Uterus (tissue), 4 donors: Measurements from ENCODE around the gene GGA3. TPM values are rescaled to one million over a fixed set of nuclear protein-coding genes. Genes with fewer than 3 reads are reported as not detected.

Source experiments
- DNase-seq, 2 donors: peaks; one replicate each; pipeline ENCODE4 v3.0.0-alpha.2; 2019 to 2020
- H3K27ac ChIP-seq, 2 donors: fragments of 200-600 bp; sonication (generic); 1 replicate in 1 of 2; 2 replicates in 1 of 2; pipeline ENCODE4 v1.5.1; 2016 to 2018
- H3K27me3 ChIP-seq, 2 donors: fragments of 200-600 bp; sonication (generic); one replicate each; pipeline ENCODE4 v1.5.1; 2018 to 2019; ENCODE audit warnings: control low read depth in 1 of 2
- H3K36me3 ChIP-seq, 2 donors: fragments of 200-600 bp; sonication (generic); one replicate each; pipeline ENCODE4 v1.5.1; 2019; ENCODE audit warnings: control low read depth in 1 of 2
- H3K4me1 ChIP-seq, 2 donors: fragments of 200-600 bp; sonication (generic); one replicate each; pipeline ENCODE4 v1.5.1; 2018 to 2019; ENCODE audit warnings: control low read depth in 1 of 2
- H3K4me3 ChIP-seq, 2 donors: fragments of 200-600 bp; sonication (generic); 1 replicate in 1 of 2; 2 replicates in 1 of 2; pipeline ENCODE4 v1.5.1; 2018 to 2019; ENCODE audit warnings: mild to moderate bottlenecking in 1 of 2
- H3K9me3 ChIP-seq, 2 donors: fragments of 200-600 bp; sonication (generic); one replicate each; pipeline ENCODE4 v1.5.1; 2019; ENCODE audit warnings: control low read depth in 1 of 2
- POLR2A ChIP-seq, 2 donors: fragments of 450-650 bp; IDR thresholded peaks; one replicate each; pipeline ENCODE4 v1.6.1; 2016; ENCODE audit warnings: antibody characterized with exemption in 2 of 2, mild to moderate bottlenecking in 1 of 2, moderate library complexity in 1 of 2
- intact Hi-C: fragments of 100-400 bp; cut with DNase I; formaldehyde crosslinking; loops from one replicate; pipeline ENCODE4 v1.15.1; 2023; ENCODE audit warnings: low total_unique reads
- total RNA-seq, 4 donors: library from RNA; depleted of rRNA in 3 of 4; stranded (reverse); fragments of >200 nt in 3 of 4; gene quantifications; one replicate each; pipeline versions ENCODE4 v1.1.0 to v1.2.4, GENCODE V29; 2014 to 2023
- TF ChIP-seq, protein P1 (sequence below), 4 experiments: fragments of 200-600 bp in 2 of 4; fragments of 450-650 bp in 2 of 4; sonication (generic) in 2 of 4; IDR thresholded peaks; one replicate each; pipeline ENCODE4 v1.5.1; 2016 to 2019; ENCODE audit warnings: antibody characterized with exemption in 4 of 4, mild to moderate bottlenecking in 2 of 4, moderate library complexity in 1 of 4
- donor health status: DM: yes; HTN: yes; CAD: no.

The GGA3 gene, protein sequence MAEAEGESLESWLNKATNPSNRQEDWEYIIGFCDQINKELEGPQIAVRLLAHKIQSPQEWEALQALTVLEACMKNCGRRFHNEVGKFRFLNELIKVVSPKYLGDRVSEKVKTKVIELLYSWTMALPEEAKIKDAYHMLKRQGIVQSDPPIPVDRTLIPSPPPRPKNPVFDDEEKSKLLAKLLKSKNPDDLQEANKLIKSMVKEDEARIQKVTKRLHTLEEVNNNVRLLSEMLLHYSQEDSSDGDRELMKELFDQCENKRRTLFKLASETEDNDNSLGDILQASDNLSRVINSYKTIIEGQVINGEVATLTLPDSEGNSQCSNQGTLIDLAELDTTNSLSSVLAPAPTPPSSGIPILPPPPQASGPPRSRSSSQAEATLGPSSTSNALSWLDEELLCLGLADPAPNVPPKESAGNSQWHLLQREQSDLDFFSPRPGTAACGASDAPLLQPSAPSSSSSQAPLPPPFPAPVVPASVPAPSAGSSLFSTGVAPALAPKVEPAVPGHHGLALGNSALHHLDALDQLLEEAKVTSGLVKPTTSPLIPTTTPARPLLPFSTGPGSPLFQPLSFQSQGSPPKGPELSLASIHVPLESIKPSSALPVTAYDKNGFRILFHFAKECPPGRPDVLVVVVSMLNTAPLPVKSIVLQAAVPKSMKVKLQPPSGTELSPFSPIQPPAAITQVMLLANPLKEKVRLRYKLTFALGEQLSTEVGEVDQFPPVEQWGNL
- total RNA-seq: 100 to 1,000 TPM in 1 of 4 donors, 10 to 100 TPM in 2, 1 to 10 TPM in 1; 9.4 to 104 (median 40.1) TPM

DNA sequence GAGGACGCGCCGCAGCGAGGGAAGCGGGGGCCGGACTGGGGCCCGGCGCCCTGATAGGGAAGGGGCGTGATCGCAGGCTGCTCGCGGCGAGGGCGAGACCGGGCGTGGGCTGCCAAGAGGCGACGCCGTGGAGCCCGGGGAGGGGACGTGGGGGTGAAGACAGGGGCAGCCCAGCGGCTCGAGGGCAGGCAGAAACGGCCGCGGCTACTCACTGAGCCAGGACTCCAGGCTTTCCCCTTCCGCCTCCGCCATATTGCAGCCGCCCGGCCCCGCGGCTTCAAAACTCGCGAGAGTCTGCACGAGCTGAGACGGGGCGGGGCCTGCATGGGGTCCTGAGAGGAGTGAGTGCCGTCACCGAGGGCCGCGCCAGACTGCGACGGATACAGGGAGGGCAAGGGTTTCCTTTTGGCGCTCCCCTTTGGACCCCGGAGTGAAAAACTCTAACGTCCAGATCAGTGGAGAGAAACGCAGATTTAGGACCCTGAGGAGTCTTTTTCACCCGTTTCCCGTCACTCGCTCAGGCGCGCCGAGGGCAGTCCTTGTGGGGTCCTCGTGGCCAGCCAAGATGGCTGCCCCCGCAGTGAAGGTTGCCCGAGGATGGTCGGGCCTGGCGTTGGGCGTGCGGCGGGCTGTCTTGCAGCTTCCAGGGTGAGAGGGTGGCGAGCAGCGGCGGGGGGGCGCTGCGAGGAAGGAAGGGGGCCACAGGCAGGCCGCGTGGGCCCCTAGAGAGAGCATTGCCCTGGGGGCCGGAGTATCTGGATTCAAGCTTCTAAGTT lies at the start of gene GGA3, which contains the start of gene MRPS7:
TSS of gene GGA3 (minus strand) at position 271 of the 776 bp plus-strand sequence. CDS start at position 252, 19 bp downstream.
TSS of gene MRPS7 (plus strand) at position 544 of the 776 bp plus-strand sequence. CDS start at position 566, 22 bp downstream.
- Histone ChIP-seq H3K27ac (peak within 1 kb of the TSS; percentile 91 to 93), H3K4me1 (peaks cover 6 to 14% of the 10 kb centered on the region in 2 donors), H3K36me3 (no peaks in the 10 kb centered on the region), H3K27me3 (no peaks in the 10 kb centered on the region), H3K9me3 (no peaks in the 10 kb centered on the region), H3K4me3 (peak within 1 kb of the TSS; percentile 66 to 86)
- TF ChIP-seq POLR2A (IDR thresholded peaks at IDR 0.05): peak; percentile 59 to 69
- TF ChIP-seq, protein P1, sequence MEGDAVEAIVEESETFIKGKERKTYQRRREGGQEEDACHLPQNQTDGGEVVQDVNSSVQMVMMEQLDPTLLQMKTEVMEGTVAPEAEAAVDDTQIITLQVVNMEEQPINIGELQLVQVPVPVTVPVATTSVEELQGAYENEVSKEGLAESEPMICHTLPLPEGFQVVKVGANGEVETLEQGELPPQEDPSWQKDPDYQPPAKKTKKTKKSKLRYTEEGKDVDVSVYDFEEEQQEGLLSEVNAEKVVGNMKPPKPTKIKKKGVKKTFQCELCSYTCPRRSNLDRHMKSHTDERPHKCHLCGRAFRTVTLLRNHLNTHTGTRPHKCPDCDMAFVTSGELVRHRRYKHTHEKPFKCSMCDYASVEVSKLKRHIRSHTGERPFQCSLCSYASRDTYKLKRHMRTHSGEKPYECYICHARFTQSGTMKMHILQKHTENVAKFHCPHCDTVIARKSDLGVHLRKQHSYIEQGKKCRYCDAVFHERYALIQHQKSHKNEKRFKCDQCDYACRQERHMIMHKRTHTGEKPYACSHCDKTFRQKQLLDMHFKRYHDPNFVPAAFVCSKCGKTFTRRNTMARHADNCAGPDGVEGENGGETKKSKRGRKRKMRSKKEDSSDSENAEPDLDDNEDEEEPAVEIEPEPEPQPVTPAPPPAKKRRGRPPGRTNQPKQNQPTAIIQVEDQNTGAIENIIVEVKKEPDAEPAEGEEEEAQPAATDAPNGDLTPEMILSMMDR (IDR thresholded peaks at IDR 0.05): peak in 1 of 4 experiments; percentile 4
- intact Hi-C loops: no loop called here
- DNase-seq: peak; percentile 93 to 95

DNA sequence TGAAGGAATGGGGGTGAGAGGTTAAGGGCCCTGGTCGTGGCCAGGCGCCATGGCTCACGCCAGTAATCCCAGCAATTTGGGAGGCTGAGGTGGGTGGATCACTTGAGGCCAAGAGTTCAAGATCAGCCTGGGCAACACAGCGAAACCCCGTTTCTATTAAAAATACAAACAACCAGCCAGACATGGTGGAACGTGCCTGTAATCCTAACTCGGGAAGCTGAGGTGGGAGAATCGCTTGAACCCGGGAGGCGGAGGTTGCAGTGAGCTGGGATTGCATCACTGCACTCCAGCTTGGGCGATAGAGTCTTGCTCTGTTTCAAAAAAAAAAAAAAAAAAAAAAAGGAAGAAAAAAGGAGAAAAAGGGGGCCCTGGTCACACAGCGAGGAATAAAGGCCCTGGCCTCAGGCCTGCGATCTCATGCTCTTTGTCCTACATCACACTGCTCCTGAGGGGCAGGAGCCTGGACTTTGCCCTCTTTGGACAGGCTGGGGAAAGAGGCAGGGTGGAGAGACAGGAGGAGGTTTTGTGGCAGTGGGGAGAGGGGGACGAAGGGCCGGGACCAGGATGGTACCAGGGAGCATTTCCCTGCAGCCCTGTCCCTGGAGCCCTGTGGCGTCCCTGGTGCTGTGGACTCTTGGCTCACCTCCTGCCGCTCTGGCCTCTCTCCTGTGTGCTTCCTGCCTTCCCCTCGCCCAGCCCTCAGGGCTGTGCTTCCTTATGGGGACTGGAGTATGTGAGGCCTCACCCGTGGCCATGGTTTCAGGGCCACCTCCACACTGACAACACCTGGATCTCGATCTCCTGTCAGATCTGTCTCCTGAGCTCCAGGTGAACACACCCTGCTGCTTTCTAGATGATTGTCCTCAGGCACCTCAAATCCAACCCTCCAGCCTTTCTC lies 47.6 kb upstream of the GGA3 start:
- Histone ChIP-seq H3K4me1 (no peaks in the 10 kb centered on the region), H3K9me3 (no peaks in the 10 kb centered on the region), H3K36me3 (no peaks in the 10 kb centered on the region), H3K27ac (no peak overlapping the region), H3K4me3 (no peak overlapping the region), H3K27me3 (no peaks in the 10 kb centered on the region)
- TF ChIP-seq POLR2A (IDR thresholded peaks at IDR 0.05): no peak
- TF ChIP-seq, protein P1 (IDR thresholded peaks at IDR 0.05): no peak
- no peak for DNase-seq
- intact Hi-C loops: no loop called here

GRCh38 chr17:75307957-75308731 lies 46.7 kb upstream of the GGA3 start:
- H3K27ac ChIP-seq: no peak overlapping the region
- intact Hi-C loops: no loop called here
- H3K4me1 ChIP-seq: no peaks in the 10 kb centered on the region
- TF ChIP-seq, protein P1 (IDR thresholded peaks at IDR 0.05): no peak
- no peak for DNase-seq
- no peaks in the 10 kb centered on the region for H3K9me3 ChIP-seq
- H3K4me3 ChIP-seq: no peak overlapping the region
- no peaks in the 10 kb centered on the region for H3K27me3 ChIP-seq
- H3K36me3 ChIP-seq: no peaks in the 10 kb centered on the region

DNA sequence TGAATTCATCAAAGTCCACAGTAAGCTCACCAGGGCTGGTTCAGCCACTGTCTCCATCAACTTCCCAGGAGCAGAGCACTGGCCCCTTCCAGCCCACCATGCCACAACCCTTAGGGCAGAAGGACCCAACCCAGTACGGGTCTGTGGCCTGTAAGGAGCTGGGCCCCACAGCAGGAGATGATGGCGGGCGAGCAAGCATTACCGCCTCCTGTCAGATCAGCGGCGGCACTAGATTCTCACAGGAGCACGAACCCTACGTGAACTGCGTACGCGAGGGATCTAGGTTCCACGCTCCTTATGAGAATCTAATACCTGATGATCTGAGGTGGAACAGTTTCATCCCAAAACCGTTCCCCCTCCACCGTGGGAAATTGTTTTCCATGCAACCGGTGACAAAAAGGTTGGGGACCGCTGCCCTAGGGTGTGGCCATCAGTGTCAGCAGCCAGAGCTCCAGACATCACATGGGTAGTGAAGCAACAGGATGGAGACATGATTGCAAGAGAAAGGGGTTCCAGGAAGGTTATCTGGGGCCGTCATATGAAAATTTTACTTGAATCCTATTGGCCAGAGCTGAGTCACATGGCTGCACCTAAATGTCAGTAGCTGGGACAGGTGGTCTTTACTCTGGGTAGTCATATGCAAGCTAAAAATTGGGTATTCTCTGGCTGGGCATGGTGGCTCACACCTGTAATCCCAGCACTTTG lies 40.2 kb upstream of the GGA3 start:
- no peak overlapping the region for H3K4me3 ChIP-seq
- no peaks in the 10 kb centered on the region for H3K4me1 ChIP-seq
- DNase-seq: no peak
- intact Hi-C loops: no loop called here
- H3K27me3 ChIP-seq: no peaks in the 10 kb centered on the region
- no peaks in the 10 kb centered on the region for H3K36me3 ChIP-seq
- H3K27ac ChIP-seq: no peak overlapping the region
- no peaks in the 10 kb centered on the region for H3K9me3 ChIP-seq
- TF ChIP-seq, protein P1 (IDR thresholded peaks at IDR 0.05): no peak
- no peak for TF ChIP-seq POLR2A (IDR thresholded peaks at IDR 0.05)
